Measurements from ENCODE around the gene KREMEN1. TPM values are rescaled to one million over a fixed set of nuclear protein-coding genes. Genes with fewer than 3 reads are reported as not detected.
A peak's percentile ranks its signal among the peaks of the same experiment; 100 is the strongest.

Gene KREMEN1
- total RNA-seq, 1 experiment from 2014 or later, result 1.8 TPM

DNA sequence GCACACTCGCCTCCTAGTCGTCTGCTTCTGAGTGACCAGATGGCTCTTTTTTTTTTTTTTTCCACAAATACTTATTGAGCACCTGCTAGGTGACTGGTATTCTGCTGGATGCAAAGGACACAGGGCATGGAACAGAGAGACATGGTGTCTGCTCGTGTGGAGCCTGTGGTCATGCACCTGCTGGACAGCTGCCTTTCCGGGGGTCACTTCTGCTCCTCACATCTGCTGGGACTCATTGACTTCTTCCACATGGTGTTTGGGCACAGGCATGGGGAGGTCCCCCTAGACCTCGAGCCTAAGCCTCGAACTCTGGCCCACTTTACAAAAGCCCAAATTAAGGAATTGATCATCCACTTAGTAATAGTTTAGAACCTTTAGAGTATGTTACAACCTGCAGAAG is 93.3 kb downstream of the KREMEN1 start:
- H3K27me3 ChIP-seq (ENCODE audit: control insufficient read depth, insufficient read depth, low read length), result no peaks in the 10 kb centered on the region
- no peak overlapping the region for H3K4me3 ChIP-seq (ENCODE audit: insufficient read depth, low read depth, low read length)
- no peak for DNase-seq
- no peaks in the 10 kb centered on the region for H3K36me3 ChIP-seq (replicated peaks; ENCODE audit: control insufficient read depth, insufficient read depth, low read length)

DNA sequence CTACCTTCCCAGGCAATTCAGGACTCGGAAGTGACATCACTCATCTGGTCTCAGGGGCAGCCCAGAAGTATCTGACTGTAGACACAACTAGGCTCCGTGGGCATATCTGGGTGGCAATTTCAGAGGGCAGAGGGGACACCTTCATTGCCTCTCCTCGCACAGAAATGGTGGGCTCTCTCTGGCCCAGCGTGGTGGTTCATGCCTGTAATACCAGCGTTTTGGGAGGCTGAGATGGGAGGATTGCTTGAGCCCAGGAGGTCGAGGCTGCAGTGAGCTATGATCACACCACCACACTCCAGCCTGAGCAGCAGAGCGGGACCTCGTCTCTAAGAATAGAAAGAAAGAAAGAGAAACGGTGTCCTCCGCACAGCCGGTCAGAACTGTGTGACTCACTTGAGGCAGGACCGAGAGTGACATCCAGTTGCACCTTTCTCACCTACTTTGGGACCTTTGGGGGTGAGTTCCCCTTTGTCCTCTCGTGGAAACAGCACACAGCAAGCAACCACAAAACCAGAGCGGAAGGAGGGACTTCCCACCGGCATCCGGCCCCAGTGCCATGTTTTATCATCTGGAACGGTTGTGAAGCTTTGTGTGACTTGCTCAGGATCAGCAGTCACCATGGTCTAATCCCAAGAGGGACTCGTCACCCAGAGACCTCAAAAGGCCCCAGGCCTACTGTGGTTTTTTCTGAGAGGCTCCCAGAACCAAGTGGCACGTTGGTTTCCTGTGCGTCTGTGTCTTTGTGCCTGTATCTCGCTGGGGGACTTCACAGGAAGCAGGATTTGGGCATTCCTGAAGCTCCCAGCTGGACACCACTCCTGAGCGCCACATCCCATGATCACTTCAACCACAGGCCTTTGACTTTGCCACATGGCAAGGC is 94.4 kb downstream of the KREMEN1 start:
- DNase-seq, result no peak
- Histone ChIP-seq H3K4me3 (ENCODE audit: insufficient read depth, low read depth, low read length) (no peak overlapping the region), H3K36me3 (replicated peaks; ENCODE audit: control insufficient read depth, insufficient read depth, low read length) (no peaks in the 10 kb centered on the region), H3K27me3 (ENCODE audit: control insufficient read depth, insufficient read depth, low read length) (no peaks in the 10 kb centered on the region)

DNA sequence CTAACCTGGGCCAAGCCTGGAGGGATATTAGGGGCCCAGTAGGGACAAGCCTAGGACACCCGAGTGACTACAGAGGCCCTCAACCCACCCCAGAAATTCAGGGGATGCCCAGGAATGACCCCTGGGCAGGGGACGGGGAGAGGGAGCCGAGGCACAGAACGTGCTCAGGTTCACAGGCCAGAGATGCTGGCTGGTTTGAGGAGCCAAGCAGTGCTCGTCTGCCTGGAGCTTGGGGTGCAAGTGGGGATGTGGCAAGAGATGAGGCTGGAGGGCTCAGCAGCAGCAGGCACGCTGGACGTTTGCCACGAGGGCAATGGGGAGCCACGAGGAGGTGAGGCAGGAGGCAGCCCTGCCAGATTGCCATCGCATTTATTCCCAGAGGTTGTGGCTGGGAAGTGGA is 98.9 kb downstream of the KREMEN1 start:
- no peak for DNase-seq
- Histone ChIP-seq H3K4me3 (ENCODE audit: insufficient read depth, low read depth, low read length) (no peak overlapping the region), H3K36me3 (replicated peaks; ENCODE audit: control insufficient read depth, insufficient read depth, low read length) (no peaks in the 10 kb centered on the region), H3K27me3 (ENCODE audit: control insufficient read depth, insufficient read depth, low read length) (no peaks in the 10 kb centered on the region)

DNA sequence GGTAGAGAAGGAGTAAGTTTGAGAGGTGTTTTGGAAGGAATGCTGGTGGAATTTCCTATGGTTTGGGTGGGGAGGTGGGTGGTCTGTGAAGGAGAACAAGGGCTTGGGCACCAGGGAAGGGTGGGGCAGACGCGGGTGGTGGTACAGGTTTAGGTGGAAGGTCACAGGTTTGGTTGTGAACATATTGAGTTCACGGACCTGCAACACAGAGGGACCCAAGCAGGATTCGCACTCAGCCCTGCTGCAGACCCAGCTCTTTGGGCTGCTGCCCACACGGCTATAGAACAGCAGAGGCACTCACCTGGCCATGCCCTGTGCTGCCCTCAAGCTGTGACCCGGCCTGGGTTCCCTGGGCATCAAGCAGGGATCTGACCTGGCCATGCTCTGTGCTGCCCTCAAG is 99.4 kb downstream of the KREMEN1 start:
- DNase-seq, result peak; percentile 23
- Histone ChIP-seq H3K36me3 (replicated peaks; ENCODE audit: control insufficient read depth, insufficient read depth, low read length) (no peaks in the 10 kb centered on the region), H3K27me3 (ENCODE audit: control insufficient read depth, insufficient read depth, low read length) (no peaks in the 10 kb centered on the region), H3K4me3 (ENCODE audit: insufficient read depth, low read depth, low read length) (no peak overlapping the region)

DNA sequence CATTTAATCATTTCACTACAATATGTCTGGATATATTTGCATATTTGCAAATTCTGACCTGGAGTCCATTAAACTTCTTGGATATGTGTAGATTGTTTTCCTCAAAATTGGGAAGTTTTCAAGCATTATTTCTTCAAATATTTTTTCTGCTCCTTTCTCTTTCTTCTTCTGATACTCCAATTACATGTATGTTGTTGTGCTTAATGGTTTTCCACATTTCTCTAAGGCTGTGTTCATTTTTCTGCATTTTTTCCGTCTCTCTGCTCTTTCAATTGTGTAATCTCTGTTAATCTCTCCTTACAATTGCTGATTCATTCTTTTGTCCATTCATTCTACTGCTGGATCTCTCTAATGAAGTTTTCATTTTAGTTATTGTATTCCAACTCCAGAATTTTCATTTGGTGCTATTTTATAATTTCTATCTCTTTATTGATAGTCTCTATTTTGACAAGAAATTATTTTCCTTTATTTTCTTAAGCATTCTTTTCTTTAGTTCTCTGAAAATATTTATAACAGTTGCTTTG is 102.5 kb downstream of the KREMEN1 start:
- no peak overlapping the region for H3K4me3 ChIP-seq (ENCODE audit: insufficient read depth, low read depth, low read length)
- H3K36me3 ChIP-seq (replicated peaks; ENCODE audit: control insufficient read depth, insufficient read depth, low read length), result no peaks in the 10 kb centered on the region
- no peak for DNase-seq
- H3K27me3 ChIP-seq (ENCODE audit: control insufficient read depth, insufficient read depth, low read length), result no peaks in the 10 kb centered on the region

DNA sequence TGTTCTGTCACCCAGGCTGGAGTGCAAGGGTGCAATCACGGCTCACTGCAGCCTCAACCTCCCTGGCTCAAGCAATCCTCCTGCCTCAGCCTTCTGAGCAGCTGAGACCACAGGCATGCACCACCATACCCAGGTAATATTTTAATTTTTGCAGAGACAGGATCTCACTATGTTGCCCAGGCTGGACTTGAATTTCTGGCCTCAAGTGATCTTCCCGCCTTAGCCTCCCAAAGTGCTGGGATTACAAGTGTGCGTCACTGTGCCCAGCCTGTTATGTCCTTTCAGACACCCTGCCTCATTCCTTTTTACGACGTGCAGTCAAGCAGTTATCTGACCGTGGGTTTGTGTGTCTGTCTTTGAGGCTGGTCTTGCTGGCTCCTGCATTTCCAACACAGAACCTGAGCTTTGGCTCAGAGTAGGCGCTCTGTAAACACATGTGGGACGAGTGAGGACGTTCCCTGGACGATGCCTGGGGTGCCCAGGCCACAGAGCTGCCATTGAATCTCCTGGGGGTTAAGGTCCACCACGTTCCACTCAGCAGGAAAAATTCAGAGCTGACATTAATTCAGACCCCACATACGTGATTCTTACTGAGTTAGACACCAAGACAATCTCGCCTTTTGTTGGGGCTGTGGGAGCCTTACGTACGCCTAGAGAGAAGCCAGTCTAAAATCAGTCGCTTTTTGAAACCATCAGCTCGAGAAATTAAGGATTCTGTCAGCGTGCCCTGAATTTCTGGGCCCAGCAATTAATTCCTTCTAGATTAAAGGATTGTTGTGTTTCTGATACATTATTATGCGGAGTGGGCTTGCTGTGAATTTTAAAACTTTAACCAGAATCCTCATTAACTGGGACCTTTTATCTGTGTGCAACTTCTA is 111.4 kb downstream of the KREMEN1 start:
- H3K4me3 ChIP-seq (ENCODE audit: insufficient read depth, low read depth, low read length), result no peak overlapping the region
- no peaks in the 10 kb centered on the region for H3K36me3 ChIP-seq (replicated peaks; ENCODE audit: control insufficient read depth, insufficient read depth, low read length)
- DNase-seq, result no peak
- no peaks in the 10 kb centered on the region for H3K27me3 ChIP-seq (ENCODE audit: control insufficient read depth, insufficient read depth, low read length)

DNA sequence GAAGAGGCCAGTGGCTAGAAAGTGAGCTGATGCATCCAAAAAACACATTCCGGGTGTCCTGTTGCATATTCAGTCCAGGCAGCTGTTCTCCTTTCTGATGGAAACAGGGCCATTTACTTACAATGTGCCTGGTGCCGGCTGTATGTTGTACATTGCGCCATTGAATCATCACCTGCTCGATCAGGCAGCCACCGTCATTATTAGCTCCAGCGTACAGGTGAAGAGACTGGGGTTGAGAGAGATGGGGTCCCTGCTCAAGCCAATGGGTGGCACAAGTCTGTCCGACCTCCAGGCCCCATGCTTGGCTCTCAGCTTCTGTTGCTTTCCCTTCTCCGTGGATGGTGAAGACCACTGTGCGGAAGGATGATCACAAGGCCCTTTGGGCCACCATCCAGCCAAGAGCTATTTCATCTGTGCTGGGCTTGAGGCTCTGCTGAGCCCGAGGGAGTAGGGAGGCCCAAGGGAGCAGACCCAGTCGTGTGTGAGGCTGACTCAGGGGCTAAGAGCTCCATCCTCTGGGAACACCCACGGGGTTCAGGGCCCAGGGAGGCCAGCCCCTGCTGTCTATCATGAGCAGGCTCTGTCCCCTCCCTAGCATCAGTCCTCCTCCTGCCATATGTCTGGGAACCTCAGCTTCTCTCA is 112.1 kb downstream of the KREMEN1 start:
- DNase-seq, result no peak
- H3K4me3 ChIP-seq (ENCODE audit: insufficient read depth, low read depth, low read length), result no peak overlapping the region
- H3K27me3 ChIP-seq (ENCODE audit: control insufficient read depth, insufficient read depth, low read length), result no peaks in the 10 kb centered on the region
- no peaks in the 10 kb centered on the region for H3K36me3 ChIP-seq (replicated peaks; ENCODE audit: control insufficient read depth, insufficient read depth, low read length)

DNA sequence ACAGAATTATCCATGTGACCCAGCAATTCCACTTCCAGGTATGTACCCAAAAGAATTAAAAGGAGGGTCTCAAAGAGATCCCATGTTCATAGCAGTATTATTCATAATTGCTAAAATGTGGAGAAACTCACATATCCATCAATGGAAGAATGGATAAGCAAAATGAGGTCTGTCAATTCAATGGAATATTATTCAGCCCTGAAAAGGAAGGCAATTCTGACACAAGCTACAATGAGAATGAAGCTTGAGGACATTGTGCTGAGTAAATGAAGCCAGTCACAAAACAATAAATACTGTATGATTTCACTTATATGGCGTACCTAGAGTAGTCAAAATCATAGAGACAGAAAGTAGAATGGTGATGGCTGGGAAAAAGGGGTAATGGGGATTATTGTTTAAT is 113.5 kb downstream of the KREMEN1 start:
- Histone ChIP-seq H3K4me3 (ENCODE audit: insufficient read depth, low read depth, low read length) (no peak overlapping the region), H3K27me3 (ENCODE audit: control insufficient read depth, insufficient read depth, low read length) (no peaks in the 10 kb centered on the region), H3K36me3 (replicated peaks; ENCODE audit: control insufficient read depth, insufficient read depth, low read length) (no peaks in the 10 kb centered on the region)
- DNase-seq, result no peak

DNA sequence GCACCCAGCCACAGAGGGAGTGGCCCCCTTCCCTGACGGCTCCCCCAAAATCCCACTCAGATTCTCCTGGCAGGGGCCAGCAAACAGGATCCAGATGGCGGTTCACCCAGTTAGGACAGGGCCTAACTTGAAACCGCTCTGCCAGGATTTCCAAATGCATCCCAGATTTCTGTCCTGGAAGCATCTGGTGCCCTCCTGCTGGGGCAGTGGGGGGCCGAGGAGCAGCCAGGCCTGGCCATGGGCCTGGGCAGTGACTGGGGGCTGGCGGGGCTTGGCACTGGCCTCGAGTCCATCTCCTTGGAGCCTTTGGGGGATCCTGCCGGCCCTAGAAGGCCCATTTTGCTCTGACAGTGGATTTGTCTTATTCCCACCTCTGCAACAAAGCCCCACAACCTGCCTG is 115.0 kb downstream of the KREMEN1 start:
- no peak for DNase-seq
- no peak overlapping the region for H3K4me3 ChIP-seq (ENCODE audit: insufficient read depth, low read depth, low read length)
- no peaks in the 10 kb centered on the region for H3K36me3 ChIP-seq (replicated peaks; ENCODE audit: control insufficient read depth, insufficient read depth, low read length)
- H3K27me3 ChIP-seq (ENCODE audit: control insufficient read depth, insufficient read depth, low read length), result no peaks in the 10 kb centered on the region

DNA sequence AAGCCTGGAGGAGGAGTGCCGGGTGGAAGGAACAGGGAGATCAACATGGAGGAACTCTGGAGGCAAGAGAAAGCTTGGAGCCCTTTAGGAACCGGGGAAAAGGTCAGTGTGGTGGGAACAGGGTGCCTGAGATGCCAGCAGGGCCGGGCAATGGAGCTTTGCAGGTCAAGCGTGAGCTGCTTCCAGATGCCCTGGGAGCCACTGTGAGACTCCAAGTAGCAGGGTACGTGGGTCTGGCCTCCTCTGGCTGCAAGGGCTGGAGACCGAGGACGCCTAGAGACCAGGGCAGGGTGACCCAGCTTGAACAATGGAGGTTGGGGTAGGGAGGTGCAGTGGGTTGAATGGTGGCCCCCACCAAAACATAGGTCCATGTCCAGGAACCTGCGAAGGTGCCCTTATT is 117.2 kb downstream of the KREMEN1 start:
- no peaks in the 10 kb centered on the region for H3K36me3 ChIP-seq (replicated peaks; ENCODE audit: control insufficient read depth, insufficient read depth, low read length)
- no peak for DNase-seq
- no peaks in the 10 kb centered on the region for H3K27me3 ChIP-seq (ENCODE audit: control insufficient read depth, insufficient read depth, low read length)
- no peak overlapping the region for H3K4me3 ChIP-seq (ENCODE audit: insufficient read depth, low read depth, low read length)

DNA sequence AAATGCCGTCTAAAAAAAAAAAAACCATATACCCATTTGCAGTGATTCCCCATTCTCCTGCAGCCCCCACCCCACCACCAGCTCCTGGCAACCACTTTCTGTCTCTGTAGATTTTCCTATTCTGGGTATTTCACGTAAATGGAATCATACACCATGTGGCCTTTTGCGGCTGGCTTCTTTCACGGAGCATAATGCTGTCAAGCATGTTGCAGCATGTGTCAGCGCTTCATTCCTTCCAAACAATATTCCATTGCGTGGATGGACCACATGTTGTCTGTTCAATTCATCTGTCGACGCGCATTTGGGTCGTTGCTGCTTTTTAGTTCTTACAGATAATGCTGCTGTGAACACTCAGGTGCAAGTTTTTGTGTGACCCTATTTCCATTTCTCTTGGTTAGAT is 118.1 kb downstream of the KREMEN1 start:
- no peak for DNase-seq
- Histone ChIP-seq H3K4me3 (ENCODE audit: insufficient read depth, low read depth, low read length) (no peak overlapping the region), H3K36me3 (replicated peaks; ENCODE audit: control insufficient read depth, insufficient read depth, low read length) (no peaks in the 10 kb centered on the region), H3K27me3 (ENCODE audit: control insufficient read depth, insufficient read depth, low read length) (no peaks in the 10 kb centered on the region)

DNA sequence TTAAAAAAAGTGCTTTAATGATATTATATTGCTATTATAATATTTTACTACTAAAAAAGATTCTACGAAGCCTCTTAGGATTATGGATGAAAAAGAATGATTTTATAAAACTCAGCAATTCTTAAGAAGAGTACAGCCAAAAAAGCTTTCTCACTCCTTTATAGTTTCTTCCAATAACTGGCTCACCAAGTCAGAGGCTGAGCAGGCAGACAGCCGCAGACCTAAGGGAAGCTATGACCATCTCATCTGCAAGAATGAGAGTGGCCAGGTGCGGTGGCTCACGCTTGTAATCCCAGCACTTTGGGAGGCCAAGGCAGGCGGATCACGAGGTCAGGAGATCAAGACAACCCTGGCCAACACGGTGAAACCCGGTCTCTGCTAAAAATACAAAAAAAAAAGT is 120.2 kb downstream of the KREMEN1 start:
- no peaks in the 10 kb centered on the region for H3K27me3 ChIP-seq (ENCODE audit: control insufficient read depth, insufficient read depth, low read length)
- no peaks in the 10 kb centered on the region for H3K36me3 ChIP-seq (replicated peaks; ENCODE audit: control insufficient read depth, insufficient read depth, low read length)
- no peak for DNase-seq
- H3K4me3 ChIP-seq (ENCODE audit: insufficient read depth, low read depth, low read length), result no peak overlapping the region

DNA sequence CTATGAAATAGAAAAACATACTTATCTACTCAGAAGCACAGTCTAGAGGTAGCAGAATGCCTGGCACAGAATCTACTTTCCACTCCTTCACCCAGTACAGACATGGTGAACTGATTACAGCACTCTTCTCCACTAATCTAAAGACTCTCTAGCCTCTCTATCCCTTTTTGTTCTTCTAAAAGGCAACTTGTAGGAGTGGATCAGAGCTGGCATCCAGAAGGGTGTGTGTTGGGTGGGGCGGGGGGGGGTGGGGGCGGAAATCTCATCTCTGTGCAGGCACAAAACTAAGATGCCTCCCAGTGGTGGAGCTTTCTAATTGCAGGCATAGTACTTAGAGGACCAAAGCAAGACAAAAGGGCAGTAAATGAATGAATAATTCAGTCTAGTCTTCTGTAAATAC is 121.3 kb downstream of the KREMEN1 start:
- Histone ChIP-seq H3K27me3 (ENCODE audit: control insufficient read depth, insufficient read depth, low read length) (no peaks in the 10 kb centered on the region), H3K4me3 (ENCODE audit: insufficient read depth, low read depth, low read length) (no peak overlapping the region), H3K36me3 (replicated peaks; ENCODE audit: control insufficient read depth, insufficient read depth, low read length) (no peaks in the 10 kb centered on the region)
- peak; percentile 61 for DNase-seq

DNA sequence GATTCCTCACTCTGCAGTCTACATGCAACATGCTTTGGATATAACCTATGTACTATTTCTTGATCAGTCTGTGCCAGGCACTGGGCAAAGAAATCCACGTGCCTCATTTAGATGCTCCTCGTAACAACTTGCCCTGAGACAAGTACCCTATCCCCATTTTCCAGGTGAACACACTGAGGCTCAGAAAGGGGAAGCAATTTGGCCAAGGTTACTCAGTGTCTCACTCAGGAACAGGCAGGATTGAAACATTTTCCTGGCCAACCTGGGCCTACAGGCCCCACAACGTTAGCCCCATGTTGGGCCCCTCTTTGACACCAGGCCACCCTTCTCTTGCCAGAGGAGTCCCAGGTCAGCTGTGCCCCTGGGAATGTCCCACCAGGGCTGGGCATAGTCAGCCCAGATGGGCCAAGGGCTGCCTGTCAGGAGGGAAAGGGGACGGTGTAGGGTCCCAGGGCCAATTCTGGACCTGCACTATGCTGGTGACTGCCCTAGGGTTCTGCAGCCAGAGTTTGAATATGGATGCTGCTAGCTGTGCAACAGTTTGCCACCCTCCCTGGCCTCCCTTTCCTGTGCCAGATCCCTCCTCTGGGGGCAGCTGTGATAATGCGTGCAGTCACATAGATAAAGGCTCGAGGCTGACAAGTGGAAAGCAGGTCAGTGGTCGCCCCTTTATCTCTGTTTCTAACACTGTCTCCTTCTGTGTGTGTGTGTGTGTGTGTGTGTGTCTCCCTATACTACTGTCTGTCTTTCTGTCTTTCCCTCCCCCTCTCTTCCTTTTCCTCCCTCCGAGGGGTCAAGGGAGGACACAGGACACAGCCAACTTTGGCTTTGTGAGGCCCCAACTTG is 122.5 kb downstream of the KREMEN1 start:
- no peaks in the 10 kb centered on the region for H3K36me3 ChIP-seq (replicated peaks; ENCODE audit: control insufficient read depth, insufficient read depth, low read length)
- peak; percentile 38 for DNase-seq
- H3K4me3 ChIP-seq (ENCODE audit: insufficient read depth, low read depth, low read length), result no peak overlapping the region
- H3K27me3 ChIP-seq (ENCODE audit: control insufficient read depth, insufficient read depth, low read length), result no peaks in the 10 kb centered on the region
